Aorta (tissue), 5 donors: ENCODE results near the gene THBS4. TPM values are rescaled to one million over a fixed set of nuclear protein-coding genes. Genes with fewer than 3 reads are reported as not detected.

Experiments
- ATAC-seq: fragments of 200-7000 bp; cut with Tn5 transposase; one replicate; pipeline ENCODE4 v1.9.1; 2022; ENCODE audit warnings: moderate library complexity; ENCODE audit not compliant: low FRiP score
- DNase-seq, 2 donors: peaks; one replicate each; pipeline ENCODE4 v3.0.0-alpha.2; 2020
- H3K27ac ChIP-seq, 2 donors: one replicate each; pipeline ENCODE4 v1.5.1; 2013; ENCODE audit warnings: low read length in 2 of 2, mild to moderate bottlenecking in 2 of 2, moderate library complexity in 2 of 2, control low read depth in 1 of 2, inconsistent platforms in 1 of 2, low read depth in 1 of 2
- H3K27me3 ChIP-seq, 2 donors: one replicate each; pipeline ENCODE4 v1.6.1; 2013; ENCODE audit warnings: control low read depth in 1 of 2, low read length in 1 of 2, mild to moderate bottlenecking in 1 of 2, moderate library complexity in 1 of 2; ENCODE audit not compliant: insufficient read depth in 2 of 2, control insufficient read depth in 1 of 2
- H3K36me3 ChIP-seq, 2 donors: one replicate each; pipeline ENCODE4 v1.6.1; 2013; ENCODE audit warnings: control low read depth in 1 of 2, low read length in 1 of 2, mild to moderate bottlenecking in 1 of 2; ENCODE audit not compliant: insufficient read depth in 2 of 2, control insufficient read depth in 1 of 2
- H3K4me1 ChIP-seq, 2 donors: one replicate each; pipeline ENCODE4 v1.6.1; 2013; ENCODE audit warnings: low read length in 2 of 2, control low read depth in 1 of 2, mild to moderate bottlenecking in 1 of 2, moderate library complexity in 1 of 2; ENCODE audit not compliant: insufficient read depth in 2 of 2, control insufficient read depth in 1 of 2
- H3K4me3 ChIP-seq, 2 donors: one replicate each; pipeline ENCODE4 v1.5.1; 2013; ENCODE audit warnings: low read length in 2 of 2, control low read depth in 1 of 2, mild to moderate bottlenecking in 1 of 2
- H3K9me3 ChIP-seq: one replicate; pipeline ENCODE4 v1.6.1; 2013; ENCODE audit warnings: mild to moderate bottlenecking, low read length; ENCODE audit not compliant: control insufficient read depth
- WGBS, 2 donors: extraction: QIAGEN DNeasy Blood & Tissue Kit; methylation state at CpG; one replicate each; pipeline ENCODE4 v1.1.7; 2013; 5-methylcytosine and 5-hydroxymethylcytosine counted together
- intact Hi-C, 2 donors: fragments of 100-400 bp; cut with DNase I; formaldehyde crosslinking; loops; one replicate each; pipeline versions ENCODE4 v1.14.2 to v1.15.0; 2022
- polyA plus RNA-seq, 2 donors: library from polyadenylated mRNA; stranded (reverse); fragments of 200-250 nt; gene quantifications; one replicate each; pipeline ENCODE4 v1.2.3, GENCODE V29; 2013
- total RNA-seq, 2 donors: library from RNA; stranded (reverse); fragmentation: NEBNext Ultra II Directional; extraction: Animal tissue kit (Norgen Biotek cat#: 25700); gene quantifications; one replicate each; pipeline ENCODE4 v1.2.1, GENCODE V29; 2021
- donor health status: healthy with polysubstance abuse.
- donor health status: Bipolar disorder and iron deficiency.
- donor health status: DM: no; HTN: no; CAD: no.
- donor health status: DM: no; HTN: no; CAD: no.
- donor health status: DM: yes; HTN: yes; CAD: no.

THBS4 gene
- total and polyA plus RNA-seq, 4 donors, result 0.36 to 23.6 (median 2.9) TPM; not detected in 1

DNA sequence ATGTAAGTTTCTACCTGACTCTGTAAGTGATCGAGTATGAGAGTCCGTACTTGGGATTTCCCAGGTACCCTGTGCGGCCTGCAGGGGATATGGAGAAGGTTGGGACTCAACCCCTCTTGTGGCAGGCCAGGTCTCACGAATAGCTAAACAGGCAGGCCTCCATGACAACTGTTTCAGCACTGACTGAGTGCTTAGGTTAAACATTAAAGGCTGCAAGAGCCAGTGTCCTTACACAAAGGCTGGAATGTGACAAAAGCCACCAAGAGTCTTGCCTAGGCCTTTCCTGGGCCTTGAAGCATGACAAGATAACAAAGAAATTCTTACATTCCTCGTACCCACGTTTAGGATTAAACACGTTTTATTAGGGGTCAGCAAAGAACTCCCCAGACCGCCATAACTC lies 58.6 kb downstream of the THBS4 start:
- WGBS, 2 donors, result 51 to 66% methylated on average over 8 of the region's 8 CpGs
- H3K27ac ChIP-seq, result no peak overlapping the region
- ATAC-seq, result no peak
- no peak for DNase-seq
- intact Hi-C loops, result loop anchor here (5.0 to 10.0 kb wide), 2 partner anchors 181 to 214 kb away; no protein-coding TSS in a partner anchor
- no peaks in the 10 kb centered on the region for H3K4me1 ChIP-seq
- no peaks in the 10 kb centered on the region for H3K27me3 ChIP-seq
- H3K9me3 ChIP-seq, result no peaks in the 10 kb centered on the region
- H3K4me3 ChIP-seq, result no peak overlapping the region
- H3K36me3 ChIP-seq, result no peaks in the 10 kb centered on the region

DNA sequence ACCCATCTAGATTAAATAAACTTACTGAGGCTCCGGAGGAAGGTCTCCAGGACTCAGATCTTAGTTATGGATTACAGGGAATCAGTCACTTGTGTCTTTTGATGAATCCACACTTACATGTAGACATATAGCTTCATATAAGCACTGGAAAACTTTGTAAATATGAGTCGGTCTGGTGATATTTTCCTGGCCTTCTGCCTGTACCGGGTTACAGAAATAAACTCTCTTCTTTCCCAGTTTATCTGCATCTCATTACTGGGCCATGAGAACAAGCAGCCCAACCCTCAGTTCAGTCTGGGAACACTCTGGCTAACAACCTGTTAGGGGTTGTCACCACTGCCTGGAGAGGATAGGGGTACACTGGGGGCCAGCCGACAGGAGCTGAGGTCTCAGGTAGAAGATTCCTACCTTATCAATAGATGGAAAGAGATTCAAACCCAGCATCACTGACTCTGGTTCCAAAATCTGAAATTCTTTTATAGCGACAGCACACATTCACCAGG lies 59.1 kb downstream of the THBS4 start:
- Histone ChIP-seq H3K27ac (no peak overlapping the region), H3K4me3 (no peak overlapping the region), H3K36me3 (no peaks in the 10 kb centered on the region), H3K27me3 (no peaks in the 10 kb centered on the region), H3K4me1 (no peaks in the 10 kb centered on the region), H3K9me3 (no peaks in the 10 kb centered on the region)
- 55 to 61% methylated on average over 5 of the region's 5 CpGs for WGBS, 2 donors
- intact Hi-C loops, result loop anchor here (5.0 to 10.0 kb wide), 2 partner anchors 181 to 213 kb away; no protein-coding TSS in a partner anchor
- ATAC-seq, result no peak
- no peak for DNase-seq

GRCh38 chr5:80097451-80097850 lies 62.3 kb downstream of the THBS4 start:
- Histone ChIP-seq H3K27ac (no peak overlapping the region), H3K4me1 (no peaks in the 10 kb centered on the region), H3K4me3 (no peak overlapping the region), H3K27me3 (no peaks in the 10 kb centered on the region), H3K9me3 (no peaks in the 10 kb centered on the region), H3K36me3 (no peaks in the 10 kb centered on the region)
- ATAC-seq, result no peak
- no peak for DNase-seq
- intact Hi-C loops, result loop anchor here in 1 of 2 donors (10.0 kb wide), 1 partner anchor 177 kb away; no protein-coding TSS in a partner anchor
- 89 to 93% methylated on average over 10 of the region's 10 CpGs for WGBS, 2 donors

DNA sequence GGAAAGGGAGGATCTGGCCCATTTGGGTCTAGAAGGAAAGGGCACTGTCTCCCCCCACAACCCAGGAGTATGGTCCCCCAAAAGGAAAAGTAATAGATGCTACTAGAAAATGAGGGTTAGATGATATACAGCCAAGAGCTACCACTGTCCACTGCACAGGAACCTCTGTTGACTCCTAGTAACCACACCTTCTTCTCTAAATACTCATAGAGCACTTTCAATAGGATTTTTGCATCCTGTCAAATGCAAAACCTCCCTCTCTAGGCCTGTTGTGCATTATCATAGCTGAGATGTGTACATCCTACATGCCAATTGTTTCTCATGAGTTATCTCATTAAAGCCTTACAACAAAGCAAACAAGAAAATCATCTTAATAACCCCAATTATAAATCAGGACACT lies 66.8 kb downstream of the THBS4 start:
- H3K4me1 ChIP-seq, result no peaks in the 10 kb centered on the region
- DNase-seq (no peak), ATAC-seq (no peak)
- H3K9me3 ChIP-seq, result no peaks in the 10 kb centered on the region
- no peak overlapping the region for H3K27ac ChIP-seq
- H3K4me3 ChIP-seq, result no peak overlapping the region
- no peaks in the 10 kb centered on the region for H3K27me3 ChIP-seq
- intact Hi-C loops, result no loop called here
- H3K36me3 ChIP-seq, result no peaks in the 10 kb centered on the region

- Histone ChIP-seq H3K9me3 (no peaks in the 10 kb centered on the region), H3K27ac (no peak overlapping the region), H3K4me1 (no peaks in the 10 kb centered on the region), H3K4me3 (no peak overlapping the region), H3K36me3 (no peaks in the 10 kb centered on the region), H3K27me3 (no peaks in the 10 kb centered on the region)
- DNase-seq (no peak), ATAC-seq (no peak)
- 88 to 90% methylated on average over 6 of the region's 6 CpGs for WGBS, 2 donors
- intact Hi-C loops, result no loop called here
These were observed 68.2 kb downstream of the THBS4 start for GRCh38 chr5:80103371-80103770.

DNA sequence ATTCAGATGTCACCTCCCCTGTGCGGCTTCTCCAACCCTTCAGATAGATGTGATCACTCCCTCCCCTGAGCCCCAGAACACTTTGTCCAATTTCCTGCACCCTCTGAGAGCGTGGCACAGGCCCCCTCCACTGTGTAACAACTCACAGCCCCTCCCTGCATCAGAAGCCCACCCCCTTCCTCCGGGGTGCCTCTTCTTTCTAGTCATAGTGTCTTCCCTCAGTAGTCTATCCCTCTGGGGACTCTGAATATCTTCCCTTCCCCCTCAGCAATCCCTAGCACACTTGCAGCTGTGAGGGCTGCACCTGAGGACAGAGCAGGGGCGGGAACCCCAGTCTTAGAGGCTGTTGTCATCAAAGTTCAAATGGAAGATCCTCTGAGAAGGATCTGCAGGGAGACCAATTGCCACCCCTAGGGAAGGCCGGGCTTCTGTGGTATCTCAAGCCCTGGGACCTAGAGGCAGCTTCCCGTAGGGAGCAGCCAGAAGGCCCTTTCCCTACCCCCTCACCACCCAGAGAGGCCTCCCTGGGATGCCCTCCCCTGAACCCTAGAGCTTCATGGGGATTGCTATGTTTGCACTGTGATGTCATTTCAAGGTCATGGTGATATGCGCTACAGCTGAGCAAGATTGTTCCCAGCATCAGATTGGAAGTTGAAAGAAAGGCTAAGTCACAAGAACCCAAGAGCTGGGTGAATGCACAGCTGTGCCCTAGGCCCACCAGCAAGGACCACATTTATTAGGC lies 70.7 kb downstream of the THBS4 start:
- H3K4me1 ChIP-seq, result no peaks in the 10 kb centered on the region
- intact Hi-C loops, result no loop called here
- H3K27me3 ChIP-seq, result no peaks in the 10 kb centered on the region
- H3K4me3 ChIP-seq, result no peak overlapping the region
- H3K27ac ChIP-seq, result no peak overlapping the region
- ATAC-seq, result no peak
- WGBS, 2 donors, result 91 to 92% methylated on average over 7 of the region's 7 CpGs
- no peak for DNase-seq
- no peaks in the 10 kb centered on the region for H3K9me3 ChIP-seq
- no peaks in the 10 kb centered on the region for H3K36me3 ChIP-seq

GRCh38 chr5:80106916-80107315 lies 71.8 kb downstream of the THBS4 start:
- DNase-seq, result no peak
- Histone ChIP-seq H3K27ac (no peak overlapping the region), H3K36me3 (no peaks in the 10 kb centered on the region), H3K9me3 (no peaks in the 10 kb centered on the region), H3K4me1 (no peaks in the 10 kb centered on the region), H3K27me3 (no peaks in the 10 kb centered on the region), H3K4me3 (no peak overlapping the region)
- 76% methylated on average over 5 of the region's 5 CpGs for WGBS, 2 donors
- ATAC-seq, result no peak
- intact Hi-C loops, result no loop called here

- 22 to 23% methylated on average over 9 of the region's 9 CpGs for WGBS, 2 donors
- Histone ChIP-seq H3K27ac (no peak overlapping the region), H3K4me1 (no peaks in the 10 kb centered on the region), H3K9me3 (no peaks in the 10 kb centered on the region), H3K27me3 (no peaks in the 10 kb centered on the region), H3K4me3 (no peak overlapping the region), H3K36me3 (no peaks in the 10 kb centered on the region)
- DNase-seq (no peak), ATAC-seq (no peak)
- intact Hi-C loops, result no loop called here
These were observed 74.7 kb downstream of the THBS4 start for GRCh38 chr5:80109646-80110478.
